ENCODE results near the gene INPP4B. TPM values are rescaled to one million over a fixed set of nuclear protein-coding genes. Genes with fewer than 3 reads are reported as not detected.

The INPP4B gene
- total RNA-seq, 1 experiment from 2014 or later = not detected

- Histone ChIP-seq H3K9ac (ENCODE audit: low read length) (no peak overlapping the region), H3K4me1 (ENCODE audit: low read length) (no peaks in the 10 kb centered on the region), H3K4me2 (ENCODE audit: low read depth, low read length, poor library complexity, severe bottlenecking) (no peak overlapping the region), H3K4me3 (ENCODE audit: low read length) (no peak overlapping the region), H4K20me1 (ENCODE audit: insufficient read depth, low read depth, low read length) (no peaks in the 10 kb centered on the region), H3K27me3 (ENCODE audit: low read length) (no peaks in the 10 kb centered on the region), H3K27ac (ENCODE audit: low read length) (no peak overlapping the region), H2AFZ (ENCODE audit: low read length) (no peak overlapping the region), H3K79me2 (ENCODE audit: low read length) (no peaks in the 10 kb centered on the region), H3K9me2 (replicated peaks; ENCODE audit: insufficient read depth, low read length) (no peaks in the 10 kb centered on the region), H3K9me3 (ENCODE audit: low read length) (no peaks in the 10 kb centered on the region), H3K36me3 (ENCODE audit: insufficient read depth, low read length) (no peaks in the 10 kb centered on the region)
- DNase-seq = no peak
These were observed 515.0 kb downstream of the INPP4B start for GRCh38 chr4:142331132-142331531.

DNA sequence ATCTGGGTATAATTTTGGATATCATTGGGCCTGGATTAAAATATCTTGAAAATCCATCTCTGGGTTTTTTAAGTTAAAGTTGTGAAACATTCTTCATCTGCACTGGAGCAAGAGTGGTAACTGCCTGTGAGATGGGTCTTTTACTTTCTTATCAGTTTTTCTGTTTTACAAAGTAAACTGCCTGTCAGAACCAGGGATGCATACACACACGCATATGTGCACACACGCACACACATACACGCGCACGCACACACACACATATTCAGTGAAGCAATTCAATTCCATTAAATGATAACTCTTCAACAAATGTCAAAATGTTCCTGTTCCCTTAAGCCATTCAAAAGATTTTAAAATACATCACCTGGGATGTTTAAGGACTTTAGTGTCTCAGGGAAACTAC lies 515.8 kb downstream of the INPP4B start:
- Histone ChIP-seq H3K9me2 (replicated peaks; ENCODE audit: insufficient read depth, low read length) (no peaks in the 10 kb centered on the region), H2AFZ (ENCODE audit: low read length) (no peak overlapping the region), H3K27me3 (ENCODE audit: low read length) (no peaks in the 10 kb centered on the region), H3K9ac (ENCODE audit: low read length) (no peak overlapping the region), H3K9me3 (ENCODE audit: low read length) (no peaks in the 10 kb centered on the region), H4K20me1 (ENCODE audit: insufficient read depth, low read depth, low read length) (no peaks in the 10 kb centered on the region), H3K4me2 (ENCODE audit: low read depth, low read length, poor library complexity, severe bottlenecking) (no peak overlapping the region), H3K4me1 (ENCODE audit: low read length) (no peaks in the 10 kb centered on the region), H3K4me3 (ENCODE audit: low read length) (no peak overlapping the region), H3K79me2 (ENCODE audit: low read length) (no peaks in the 10 kb centered on the region), H3K27ac (ENCODE audit: low read length) (no peak overlapping the region), H3K36me3 (ENCODE audit: insufficient read depth, low read length) (no peaks in the 10 kb centered on the region)
- DNase-seq = no peak

- no peak for DNase-seq
- H3K36me3 ChIP-seq (ENCODE audit: insufficient read depth, low read length) = no peaks in the 10 kb centered on the region
- no peaks in the 10 kb centered on the region for H4K20me1 ChIP-seq (ENCODE audit: insufficient read depth, low read depth, low read length)
- H3K27ac ChIP-seq (ENCODE audit: low read length) = no peak overlapping the region
- H3K4me1 ChIP-seq (ENCODE audit: low read length) = no peaks in the 10 kb centered on the region
- no peaks in the 10 kb centered on the region for H3K9me2 ChIP-seq (replicated peaks; ENCODE audit: insufficient read depth, low read length)
- H3K9ac ChIP-seq (ENCODE audit: low read length) = no peak overlapping the region
- no peak overlapping the region for H2AFZ ChIP-seq (ENCODE audit: low read length)
- no peak overlapping the region for H3K4me3 ChIP-seq (ENCODE audit: low read length)
- H3K9me3 ChIP-seq (ENCODE audit: low read length) = no peaks in the 10 kb centered on the region
- H3K4me2 ChIP-seq (ENCODE audit: low read depth, low read length, poor library complexity, severe bottlenecking) = no peak overlapping the region
- H3K27me3 ChIP-seq (ENCODE audit: low read length) = no peaks in the 10 kb centered on the region
- no peaks in the 10 kb centered on the region for H3K79me2 ChIP-seq (ENCODE audit: low read length)
These were observed 516.8 kb downstream of the INPP4B start for GRCh38 chr4:142329313-142329712.

DNA sequence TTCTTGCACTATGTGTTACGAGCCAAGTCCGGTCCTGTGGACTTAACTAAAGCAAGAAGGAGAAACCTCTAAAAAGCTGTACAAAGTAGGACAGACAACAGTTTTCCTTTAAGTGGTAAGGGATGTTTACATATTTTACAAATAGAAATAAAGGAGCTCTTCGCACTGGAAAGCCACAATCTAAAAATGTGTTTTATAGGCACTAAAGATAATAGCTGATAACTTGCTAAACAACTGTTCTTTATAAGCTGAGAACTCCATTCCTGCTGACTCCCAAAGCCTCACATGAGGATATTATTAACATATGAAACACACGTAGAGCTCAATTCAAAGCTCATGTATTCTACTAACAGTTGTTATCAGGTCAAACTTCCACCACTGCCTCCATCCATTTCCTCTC lies 519.9 kb downstream of the INPP4B start:
- Histone ChIP-seq H3K36me3 (ENCODE audit: insufficient read depth, low read length) (no peaks in the 10 kb centered on the region), H3K9me2 (replicated peaks; ENCODE audit: insufficient read depth, low read length) (no peaks in the 10 kb centered on the region), H3K9ac (ENCODE audit: low read length) (no peak overlapping the region), H3K79me2 (ENCODE audit: low read length) (no peaks in the 10 kb centered on the region), H3K27ac (ENCODE audit: low read length) (no peak overlapping the region), H3K27me3 (ENCODE audit: low read length) (no peaks in the 10 kb centered on the region), H4K20me1 (ENCODE audit: insufficient read depth, low read depth, low read length) (no peaks in the 10 kb centered on the region), H2AFZ (ENCODE audit: low read length) (no peak overlapping the region), H3K4me3 (ENCODE audit: low read length) (no peak overlapping the region), H3K4me1 (ENCODE audit: low read length) (no peaks in the 10 kb centered on the region), H3K9me3 (ENCODE audit: low read length) (no peaks in the 10 kb centered on the region), H3K4me2 (ENCODE audit: low read depth, low read length, poor library complexity, severe bottlenecking) (no peak overlapping the region)
- DNase-seq = no peak

DNA sequence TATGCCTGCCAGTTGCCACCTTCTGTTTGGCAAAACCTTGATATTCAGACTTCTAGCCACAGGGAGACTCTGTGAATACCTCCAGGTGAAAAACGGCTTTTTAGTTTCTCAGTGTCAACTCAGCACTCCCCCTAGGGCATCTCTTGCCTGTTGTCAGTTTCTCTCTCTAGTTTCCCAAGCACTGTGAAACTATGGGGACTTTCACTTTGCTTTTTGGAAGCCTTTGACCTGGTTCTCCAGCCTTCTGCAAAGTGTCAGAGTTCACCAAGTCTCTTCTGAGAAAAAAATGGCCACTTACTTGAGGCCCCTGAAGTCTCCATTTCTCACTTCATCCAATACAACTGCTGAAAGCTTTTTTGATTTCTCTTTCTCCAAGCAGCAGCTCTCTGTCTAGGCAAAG lies 521.5 kb downstream of the INPP4B start:
- H2AFZ ChIP-seq (ENCODE audit: low read length) = no peak overlapping the region
- H4K20me1 ChIP-seq (ENCODE audit: insufficient read depth, low read depth, low read length) = no peaks in the 10 kb centered on the region
- H3K27me3 ChIP-seq (ENCODE audit: low read length) = no peaks in the 10 kb centered on the region
- no peaks in the 10 kb centered on the region for H3K9me3 ChIP-seq (ENCODE audit: low read length)
- no peaks in the 10 kb centered on the region for H3K79me2 ChIP-seq (ENCODE audit: low read length)
- DNase-seq = no peak
- H3K36me3 ChIP-seq (ENCODE audit: insufficient read depth, low read length) = no peaks in the 10 kb centered on the region
- H3K4me1 ChIP-seq (ENCODE audit: low read length) = no peaks in the 10 kb centered on the region
- H3K9ac ChIP-seq (ENCODE audit: low read length) = no peak overlapping the region
- no peak overlapping the region for H3K4me3 ChIP-seq (ENCODE audit: low read length)
- no peak overlapping the region for H3K4me2 ChIP-seq (ENCODE audit: low read depth, low read length, poor library complexity, severe bottlenecking)
- peaks cover 5% of the 10 kb centered on the region; the same call in 1 of the 2 replicates for H3K9me2 ChIP-seq (replicated peaks; ENCODE audit: insufficient read depth, low read length)
- no peak overlapping the region for H3K27ac ChIP-seq (ENCODE audit: low read length)

DNA sequence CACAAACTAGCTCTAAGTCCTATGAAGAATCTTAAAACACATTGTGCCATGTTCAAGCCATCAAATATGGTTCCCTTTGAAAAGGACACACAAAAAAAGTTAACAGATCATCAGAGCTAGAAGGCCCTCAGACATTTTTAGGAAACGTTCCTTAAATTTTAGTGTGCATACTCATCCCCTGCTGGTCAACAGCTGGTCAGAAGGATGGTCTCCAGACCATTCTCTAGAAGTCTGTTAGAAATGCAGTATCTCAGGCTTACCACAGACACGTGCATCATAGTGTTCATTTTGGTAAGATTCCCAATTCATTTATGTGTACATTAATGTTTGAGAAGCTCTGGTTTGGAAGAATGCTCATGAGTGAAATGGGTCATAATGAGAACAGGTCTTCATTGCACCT lies 523.1 kb downstream of the INPP4B start:
- Histone ChIP-seq H3K27ac (ENCODE audit: low read length) (no peak overlapping the region), H3K9ac (ENCODE audit: low read length) (no peak overlapping the region), H3K4me3 (ENCODE audit: low read length) (no peak overlapping the region), H4K20me1 (ENCODE audit: insufficient read depth, low read depth, low read length) (no peaks in the 10 kb centered on the region), H3K9me3 (ENCODE audit: low read length) (no peaks in the 10 kb centered on the region), H2AFZ (ENCODE audit: low read length) (no peak overlapping the region), H3K9me2 (replicated peaks; ENCODE audit: insufficient read depth, low read length) (peaks cover 5% of the 10 kb centered on the region; the same call in 1 of the 2 replicates), H3K79me2 (ENCODE audit: low read length) (no peaks in the 10 kb centered on the region), H3K36me3 (ENCODE audit: insufficient read depth, low read length) (no peaks in the 10 kb centered on the region), H3K4me2 (ENCODE audit: low read depth, low read length, poor library complexity, severe bottlenecking) (no peak overlapping the region), H3K27me3 (ENCODE audit: low read length) (no peaks in the 10 kb centered on the region), H3K4me1 (ENCODE audit: low read length) (no peaks in the 10 kb centered on the region)
- DNase-seq = no peak

DNA sequence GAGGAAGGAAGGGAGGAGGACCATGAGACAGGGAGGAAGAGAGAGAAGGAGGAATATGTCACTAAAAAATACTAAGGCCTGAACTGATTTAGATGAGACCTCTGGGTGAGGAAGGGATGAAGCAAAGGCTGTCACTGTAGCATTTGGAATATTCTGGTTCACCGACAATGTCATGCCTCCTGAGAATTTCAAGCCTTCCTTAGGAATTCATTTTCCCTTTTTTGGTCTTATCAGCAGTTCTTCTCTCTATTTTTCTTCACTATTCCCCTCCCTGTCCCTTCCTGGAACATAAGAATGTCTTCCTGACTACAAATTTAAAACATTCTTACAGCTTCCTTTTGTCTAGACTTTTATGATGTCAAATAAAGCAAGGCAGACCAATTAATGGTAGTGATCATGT lies 527.8 kb downstream of the INPP4B start:
- no peak overlapping the region for H3K9ac ChIP-seq (ENCODE audit: low read length)
- no peaks in the 10 kb centered on the region for H3K27me3 ChIP-seq (ENCODE audit: low read length)
- H3K9me2 ChIP-seq (replicated peaks; ENCODE audit: insufficient read depth, low read length) = peaks cover 5% of the 10 kb centered on the region; the same call in 1 of the 2 replicates
- H3K4me3 ChIP-seq (ENCODE audit: low read length) = no peak overlapping the region
- no peaks in the 10 kb centered on the region for H3K4me1 ChIP-seq (ENCODE audit: low read length)
- DNase-seq = no peak
- H3K9me3 ChIP-seq (ENCODE audit: low read length) = no peaks in the 10 kb centered on the region
- no peak overlapping the region for H3K4me2 ChIP-seq (ENCODE audit: low read depth, low read length, poor library complexity, severe bottlenecking)
- H2AFZ ChIP-seq (ENCODE audit: low read length) = no peak overlapping the region
- no peaks in the 10 kb centered on the region for H4K20me1 ChIP-seq (ENCODE audit: insufficient read depth, low read depth, low read length)
- H3K36me3 ChIP-seq (ENCODE audit: insufficient read depth, low read length) = no peaks in the 10 kb centered on the region
- no peaks in the 10 kb centered on the region for H3K79me2 ChIP-seq (ENCODE audit: low read length)
- no peak overlapping the region for H3K27ac ChIP-seq (ENCODE audit: low read length)

DNA sequence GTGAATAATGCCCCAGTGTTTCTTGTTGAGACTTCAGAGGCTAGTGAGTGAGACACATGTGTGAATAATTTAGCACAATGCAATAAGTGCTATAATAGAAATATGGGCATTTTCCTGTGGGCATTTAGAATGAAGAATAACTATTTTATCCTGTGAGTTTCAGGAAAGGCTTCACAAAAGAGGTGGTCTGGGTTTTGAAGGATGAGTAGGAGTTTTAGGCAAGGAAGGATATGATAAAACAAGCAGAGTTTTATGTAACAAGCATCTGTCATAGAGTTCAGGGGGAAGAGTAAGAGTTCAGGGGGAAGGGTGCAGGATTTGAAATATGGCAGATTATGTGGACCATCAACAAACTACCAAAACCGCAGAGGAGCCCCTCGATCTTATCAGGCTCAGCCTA lies 529.2 kb downstream of the INPP4B start:
- no peak overlapping the region for H2AFZ ChIP-seq (ENCODE audit: low read length)
- H3K27ac ChIP-seq (ENCODE audit: low read length) = no peak overlapping the region
- H3K4me2 ChIP-seq (ENCODE audit: low read depth, low read length, poor library complexity, severe bottlenecking) = no peak overlapping the region
- no peaks in the 10 kb centered on the region for H3K36me3 ChIP-seq (ENCODE audit: insufficient read depth, low read length)
- no peaks in the 10 kb centered on the region for H3K4me1 ChIP-seq (ENCODE audit: low read length)
- no peaks in the 10 kb centered on the region for H3K9me3 ChIP-seq (ENCODE audit: low read length)
- DNase-seq = no peak
- no peaks in the 10 kb centered on the region for H4K20me1 ChIP-seq (ENCODE audit: insufficient read depth, low read depth, low read length)
- H3K27me3 ChIP-seq (ENCODE audit: low read length) = no peaks in the 10 kb centered on the region
- H3K79me2 ChIP-seq (ENCODE audit: low read length) = no peaks in the 10 kb centered on the region
- H3K9me2 ChIP-seq (replicated peaks; ENCODE audit: insufficient read depth, low read length) = peaks cover 5% of the 10 kb centered on the region; the same call in 1 of the 2 replicates
- H3K4me3 ChIP-seq (ENCODE audit: low read length) = no peak overlapping the region
- H3K9ac ChIP-seq (ENCODE audit: low read length) = no peak overlapping the region

- no peaks in the 10 kb centered on the region for H3K36me3 ChIP-seq (ENCODE audit: insufficient read depth, low read length)
- H3K4me2 ChIP-seq (ENCODE audit: low read depth, low read length, poor library complexity, severe bottlenecking) = no peak overlapping the region
- DNase-seq = no peak
- no peaks in the 10 kb centered on the region for H4K20me1 ChIP-seq (ENCODE audit: insufficient read depth, low read depth, low read length)
- H3K9ac ChIP-seq (ENCODE audit: low read length) = no peak overlapping the region
- H3K9me2 ChIP-seq (replicated peaks; ENCODE audit: insufficient read depth, low read length) = peaks cover 5% of the 10 kb centered on the region; the same call in 1 of the 2 replicates
- H3K79me2 ChIP-seq (ENCODE audit: low read length) = no peaks in the 10 kb centered on the region
- H3K27me3 ChIP-seq (ENCODE audit: low read length) = no peaks in the 10 kb centered on the region
- no peak overlapping the region for H3K4me3 ChIP-seq (ENCODE audit: low read length)
- no peaks in the 10 kb centered on the region for H3K4me1 ChIP-seq (ENCODE audit: low read length)
- no peak overlapping the region for H3K27ac ChIP-seq (ENCODE audit: low read length)
- H2AFZ ChIP-seq (ENCODE audit: low read length) = no peak overlapping the region
- no peaks in the 10 kb centered on the region for H3K9me3 ChIP-seq (ENCODE audit: low read length)
These were observed 530.1 kb downstream of the INPP4B start for GRCh38 chr4:142316025-142316424.
